ENCODE results near the gene HIVEP3. TPM values are rescaled to one million over a fixed set of nuclear protein-coding genes. Genes with fewer than 3 reads are reported as not detected.
A peak's percentile ranks its signal among the peaks of the same experiment; 100 is the strongest.

The HIVEP3 gene
- polyA plus RNA-seq, 1 donor (not counting 4 experiments of a cell fraction or from before 2014, with no cell fraction given): 1.1 TPM

GRCh38 chr1:41883507-41883906 is 35.2 kb downstream of the HIVEP3 start:
- Histone ChIP-seq H3K9me3 (ENCODE audit: control insufficient read depth, low read depth, low read length) (no peaks in the 10 kb centered on the region), H3K79me2 (ENCODE audit: control insufficient read depth, insufficient read depth, low read length) (no peaks in the 10 kb centered on the region), H3K36me3 (ENCODE audit: control insufficient read depth in 2 of 2, extremely low read depth in 1 of 2, insufficient read depth in 2 of 2, low read length in 2 of 2) (no peaks in the 10 kb centered on the region), H3K4me1 (ENCODE audit: control insufficient read depth, extremely low read depth, insufficient read depth, low read length) (peaks cover 5% of the 10 kb centered on the region), H3K4me2 (ENCODE audit: control insufficient read depth, extremely low read depth, insufficient read depth, low read depth, low read length) (no peak overlapping the region), H3K27ac (ENCODE audit: control insufficient read depth, insufficient read depth, low read length) (no peak overlapping the region), H3K4me3 (ENCODE audit: control insufficient read depth in 2 of 3, extremely low read depth in 1 of 3, insufficient read depth in 2 of 3, low read depth in 1 of 3, low read length in 3 of 3) (no peak overlapping the region), H4K20me1 (ENCODE audit: control insufficient read depth, extremely low read depth, insufficient read depth, low read length) (no peaks in the 10 kb centered on the region), H3K9ac (ENCODE audit: control insufficient read depth, extremely low read depth, insufficient read depth, low read length) (no peak overlapping the region), H3K27me3 (ENCODE audit: control insufficient read depth, extremely low read depth, insufficient read depth, low read length) (no peaks in the 10 kb centered on the region), H3K9me1 (ENCODE audit: control insufficient read depth, extremely low read depth, insufficient read depth, low read length) (no peaks in the 10 kb centered on the region), H2AFZ (ENCODE audit: control insufficient read depth, low read length) (no peak overlapping the region)
- FAIRE-seq (no peak), DNase-seq (ENCODE audit: low read depth, low spot score) (no peak)
- TF ChIP-seq EZH2 (IDR thresholded peaks at IDR 0.05; ENCODE audit: low read length): no peak
- TF ChIP-seq CTCF (optimal IDR thresholded peaks at IDR 0.05 in 1 of 3, IDR thresholded peaks at IDR 0.05 in 1 of 3, conservative IDR thresholded peaks at IDR 0.05 in 1 of 3; ENCODE audit: extremely low read depth in 1 of 3, insufficient read depth in 2 of 3, low read length in 3 of 3): no peak
- dilution Hi-C loops (cut with MboI; ENCODE audit: extremely low pct_ligation_motif_present, low sequenced_read_pairs): no loop called here

GRCh38 chr1:41882486-41882885 is 36.2 kb downstream of the HIVEP3 start:
- no peaks in the 10 kb centered on the region for H3K79me2 ChIP-seq (ENCODE audit: control insufficient read depth, insufficient read depth, low read length)
- H3K27me3 ChIP-seq (ENCODE audit: control insufficient read depth, extremely low read depth, insufficient read depth, low read length): no peaks in the 10 kb centered on the region
- no peak overlapping the region for H2AFZ ChIP-seq (ENCODE audit: control insufficient read depth, low read length)
- H3K9me3 ChIP-seq (ENCODE audit: control insufficient read depth, low read depth, low read length): no peaks in the 10 kb centered on the region
- DNase-seq (ENCODE audit: low read depth, low spot score): no peak
- no peaks in the 10 kb centered on the region for H4K20me1 ChIP-seq (ENCODE audit: control insufficient read depth, extremely low read depth, insufficient read depth, low read length)
- dilution Hi-C loops (cut with MboI; ENCODE audit: extremely low pct_ligation_motif_present, low sequenced_read_pairs): no loop called here
- H3K4me2 ChIP-seq (ENCODE audit: control insufficient read depth, extremely low read depth, insufficient read depth, low read depth, low read length): no peak overlapping the region
- H3K4me3 ChIP-seq (ENCODE audit: control insufficient read depth in 2 of 3, extremely low read depth in 1 of 3, insufficient read depth in 2 of 3, low read depth in 1 of 3, low read length in 3 of 3): no peak overlapping the region
- peak; percentile 23 for FAIRE-seq
- H3K4me1 ChIP-seq (ENCODE audit: control insufficient read depth, extremely low read depth, insufficient read depth, low read length): peaks cover 5% of the 10 kb centered on the region
- H3K36me3 ChIP-seq (ENCODE audit: control insufficient read depth in 2 of 2, extremely low read depth in 1 of 2, insufficient read depth in 2 of 2, low read length in 2 of 2): no peaks in the 10 kb centered on the region
- H3K9ac ChIP-seq (ENCODE audit: control insufficient read depth, extremely low read depth, insufficient read depth, low read length): no peak overlapping the region
- H3K9me1 ChIP-seq (ENCODE audit: control insufficient read depth, extremely low read depth, insufficient read depth, low read length): no peaks in the 10 kb centered on the region
- no peak for TF ChIP-seq CTCF (optimal IDR thresholded peaks at IDR 0.05 in 1 of 3, IDR thresholded peaks at IDR 0.05 in 1 of 3, conservative IDR thresholded peaks at IDR 0.05 in 1 of 3; ENCODE audit: extremely low read depth in 1 of 3, insufficient read depth in 2 of 3, low read length in 3 of 3)
- TF ChIP-seq EZH2 (IDR thresholded peaks at IDR 0.05; ENCODE audit: low read length): no peak
- no peak overlapping the region for H3K27ac ChIP-seq (ENCODE audit: control insufficient read depth, insufficient read depth, low read length)

Data from keratinocyte (primary cell).